Astrocyte (in vitro differentiated cells and primary cell): ENCODE measurements around the gene PIAS1. TPM values are rescaled to one million over a fixed set of nuclear protein-coding genes. Genes with fewer than 3 reads are reported as not detected.

Experiments used
- DNase-seq: peaks from one replicate; pipeline ENCODE4 v3.0.0-alpha.2; 2010; ENCODE audit warnings: low read depth
- FAIRE-seq: peaks from 2 replicates; lab custom pipeline; 2011; peaks lifted over from hg19 to GRCh38; lab: Jason Lieb, UNC
- H2AFZ ChIP-seq: 2 replicates; pipeline ENCODE4 v1.6.0; 2012; ENCODE audit warnings: low read depth, low read length, inconsistent platforms
- H3K27ac ChIP-seq: 2 replicates; pipeline ENCODE4 v1.5.1; 2011; ENCODE audit warnings: low read depth, low read length, inconsistent platforms
- H3K27me3 ChIP-seq: 2 replicates; pipeline ENCODE4 v1.6.0; 2011; ENCODE audit warnings: low read length, inconsistent platforms; ENCODE audit not compliant: insufficient read depth
- H3K36me3 ChIP-seq: 2 replicates; pipeline ENCODE4 v1.5.1; 2011; ENCODE audit warnings: low read length, inconsistent platforms; ENCODE audit not compliant: insufficient read depth
- H3K4me1 ChIP-seq: 2 replicates; pipeline ENCODE4 v1.5.1; 2011; ENCODE audit warnings: low read length, inconsistent platforms; ENCODE audit not compliant: insufficient read depth
- H3K4me2 ChIP-seq: 2 replicates; pipeline ENCODE4 v1.6.0; 2012; ENCODE audit warnings: low read length, inconsistent platforms
- H3K4me3 ChIP-seq: 2 replicates; pipeline ENCODE4 v1.5.1; 2011; ENCODE audit warnings: low read depth, mild to moderate bottlenecking, low read length, inconsistent platforms; ENCODE audit not compliant: insufficient read depth
- H3K79me2 ChIP-seq: 2 replicates; pipeline ENCODE4 v1.6.0; 2012; ENCODE audit warnings: mild to moderate bottlenecking, low read length, inconsistent platforms; ENCODE audit not compliant: insufficient read depth
- H3K9ac ChIP-seq: 2 replicates; pipeline ENCODE4 v1.6.0; 2012; ENCODE audit warnings: mild to moderate bottlenecking, low read length, inconsistent platforms
- H3K9me3 ChIP-seq: 2 replicates; pipeline ENCODE4 v1.5.1; 2012; ENCODE audit warnings: low read depth, mild to moderate bottlenecking, low read length, inconsistent platforms; ENCODE audit not compliant: insufficient read depth
- H4K20me1 ChIP-seq: 2 replicates; pipeline ENCODE4 v1.6.0; 2012; ENCODE audit warnings: low read length, inconsistent platforms; ENCODE audit not compliant: insufficient read depth
- H3K27ac Mint-ChIP-seq: one replicate; pipeline ENCODE4 v1.8.0; 2021; ENCODE audit warnings: mild to moderate bottlenecking, mixed read lengths; ENCODE audit not compliant: unreplicated experiment
- H3K27me3 Mint-ChIP-seq: one replicate; pipeline ENCODE4 v1.8.0; 2021; ENCODE audit warnings: low read depth, mixed read lengths; ENCODE audit not compliant: unreplicated experiment
- H3K36me3 Mint-ChIP-seq: one replicate; pipeline ENCODE4 v1.8.0; 2021; ENCODE audit warnings: low read depth, mixed read lengths; ENCODE audit not compliant: unreplicated experiment
- H3K4me1 Mint-ChIP-seq: one replicate; pipeline ENCODE4 v1.8.0; 2021; ENCODE audit warnings: low read depth, mixed read lengths; ENCODE audit not compliant: unreplicated experiment
- H3K4me3 Mint-ChIP-seq: one replicate; pipeline ENCODE4 v1.8.0; 2021; ENCODE audit warnings: mild to moderate bottlenecking, moderate library complexity, mixed read lengths; ENCODE audit not compliant: unreplicated experiment
- H3K9me3 Mint-ChIP-seq: one replicate; pipeline ENCODE4 v1.8.0; 2021; ENCODE audit warnings: mild to moderate bottlenecking, mixed read lengths; ENCODE audit not compliant: unreplicated experiment
- CTCF ChIP-seq: IDR thresholded peaks from 2 replicates; pipeline ENCODE4 v1.5.1; 2011; ENCODE audit warnings: low read depth, mild to moderate bottlenecking, inconsistent platforms, low read length, moderate library complexity; ENCODE audit not compliant: insufficient read depth
- EZH2 ChIP-seq: IDR thresholded peaks from 2 replicates; pipeline ENCODE4 v1.6.1; 2012; ENCODE audit warnings: mild to moderate bottlenecking, low read length, inconsistent platforms; ENCODE audit not compliant: insufficient read depth
- total RNA-seq: library from RNA; stranded (reverse); gene quantifications from 2 replicates; pipeline ENCODE4 v1.2.1, GENCODE V29; 2021

Gene PIAS1
- total RNA-seq, 1 donor from 2014 or later: 30.2 TPM

DNA sequence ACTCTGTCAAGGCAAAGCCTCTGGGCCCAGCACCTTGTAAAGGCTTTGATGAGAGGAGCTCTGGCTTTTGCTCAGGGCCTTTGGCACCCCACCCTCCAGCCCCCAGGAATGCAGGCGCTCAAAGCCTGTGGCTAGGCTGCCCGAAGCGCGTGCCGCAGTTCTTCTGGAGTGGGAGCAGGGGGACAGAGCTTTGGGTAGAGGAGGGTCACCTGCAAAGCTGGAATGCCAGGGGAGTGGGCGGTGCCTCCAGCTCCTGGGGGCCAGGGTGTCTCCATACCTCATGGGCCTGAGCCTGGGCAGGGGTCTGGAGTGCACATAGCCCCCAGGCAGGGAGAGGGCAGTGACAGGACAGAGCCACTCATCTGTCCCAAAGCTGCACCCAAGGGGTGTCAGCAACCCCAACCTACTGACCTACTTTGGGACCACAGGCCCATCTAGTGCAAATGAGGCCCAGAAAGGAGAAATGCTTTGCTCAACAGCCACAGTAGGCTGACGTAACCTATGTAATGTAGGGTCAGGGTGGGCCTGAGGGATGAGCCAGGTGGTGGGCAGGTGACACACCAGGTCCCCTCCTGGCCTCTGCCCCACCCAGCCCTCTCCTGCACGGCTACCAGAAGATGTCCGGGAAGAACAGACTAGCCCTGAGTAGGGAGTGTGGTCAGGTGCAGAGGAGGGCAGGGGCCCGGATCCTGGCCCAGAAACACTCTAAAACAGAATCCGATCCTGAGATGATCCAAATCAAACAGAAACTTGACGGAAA lies 153.2 kb downstream of the PIAS1 start:
- TF ChIP-seq CTCF: no peak
- no peak for TF ChIP-seq EZH2
- peaks cover 3% of the 10 kb centered on the region for H3K4me1 Mint-ChIP-seq
- Histone ChIP-seq H3K36me3 (no peaks in the 10 kb centered on the region), H3K79me2 (peaks cover 3% of the 10 kb centered on the region), H3K4me2 (no peak overlapping the region), H3K4me1 (peaks cover 13% of the 10 kb centered on the region), H2AFZ (no peak overlapping the region), H4K20me1 (peaks cover 27% of the 10 kb centered on the region), H3K27ac (no peak overlapping the region), H3K4me3 (no peak overlapping the region), H3K9me3 (no peaks in the 10 kb centered on the region), H3K27me3 (no peaks in the 10 kb centered on the region), H3K9ac (no peak overlapping the region)
- no peaks in the 10 kb centered on the region for H3K9me3 Mint-ChIP-seq
- H3K4me3 Mint-ChIP-seq: no peak overlapping the region
- no peak overlapping the region for H3K27ac Mint-ChIP-seq
- no peak for FAIRE-seq
- H3K36me3 Mint-ChIP-seq: peaks cover 2% of the 10 kb centered on the region
- DNase-seq: no peak
- no peaks in the 10 kb centered on the region for H3K27me3 Mint-ChIP-seq

- Histone ChIP-seq H3K9me3 (no peaks in the 10 kb centered on the region), H3K27me3 (no peaks in the 10 kb centered on the region), H3K4me2 (no peak overlapping the region), H3K27ac (no peak overlapping the region), H3K9ac (no peak overlapping the region), H2AFZ (no peak overlapping the region), H3K36me3 (no peaks in the 10 kb centered on the region), H3K4me1 (peaks cover 13% of the 10 kb centered on the region), H4K20me1 (peaks cover 27% of the 10 kb centered on the region), H3K4me3 (no peak overlapping the region), H3K79me2 (peaks cover 3% of the 10 kb centered on the region)
- Mint-ChIP-seq H3K27me3 (no peaks in the 10 kb centered on the region), H3K27ac (no peak overlapping the region), H3K36me3 (peaks cover 2% of the 10 kb centered on the region), H3K4me1 (peaks cover 3% of the 10 kb centered on the region), H3K9me3 (no peaks in the 10 kb centered on the region), H3K4me3 (no peak overlapping the region)
- TF ChIP-seq EZH2 (no peak), CTCF (no peak)
- FAIRE-seq (no peak), DNase-seq (no peak)
These were observed 154.0 kb downstream of the PIAS1 start for GRCh38 chr15:68208136-68208535.

DNA sequence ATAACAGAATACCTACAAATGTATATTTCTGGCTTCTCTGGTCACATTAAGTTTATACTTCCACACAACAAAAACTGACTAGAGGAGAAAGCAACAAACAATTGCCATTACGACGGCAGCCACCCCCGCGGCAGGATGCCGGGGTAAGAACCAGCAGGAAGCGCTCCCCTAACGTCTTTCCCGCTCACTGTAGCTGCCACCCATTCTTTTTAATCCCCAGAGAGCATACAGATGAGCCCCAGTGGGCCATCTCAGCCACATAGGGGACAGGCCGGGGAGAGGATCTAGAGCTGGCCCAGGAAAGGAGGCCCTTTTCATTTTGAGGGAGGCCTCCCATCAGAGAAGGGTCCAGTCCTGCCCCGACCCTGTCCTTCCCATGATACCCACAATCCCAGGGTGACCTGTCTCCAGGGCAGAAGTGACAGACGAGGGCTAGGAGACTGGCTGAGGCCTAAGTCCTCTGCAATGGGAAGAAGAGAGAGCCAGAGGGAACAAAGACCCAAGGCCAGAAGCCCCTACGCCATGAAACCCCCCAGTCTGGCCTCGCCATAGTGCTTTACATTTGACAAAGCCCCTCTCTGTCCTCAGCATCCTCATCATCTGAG lies 154.6 kb downstream of the PIAS1 start:
- peaks cover 27% of the 10 kb centered on the region for H4K20me1 ChIP-seq
- peaks cover 13% of the 10 kb centered on the region for H3K4me1 ChIP-seq
- no peak overlapping the region for H3K9ac ChIP-seq
- H3K27me3 Mint-ChIP-seq: no peaks in the 10 kb centered on the region
- no peak for DNase-seq
- H3K36me3 ChIP-seq: no peaks in the 10 kb centered on the region
- no peaks in the 10 kb centered on the region for H3K9me3 ChIP-seq
- no peak overlapping the region for H3K4me3 ChIP-seq
- H2AFZ ChIP-seq: no peak overlapping the region
- no peaks in the 10 kb centered on the region for H3K27me3 ChIP-seq
- no peak overlapping the region for H3K4me2 ChIP-seq
- no peak for FAIRE-seq
- TF ChIP-seq CTCF (no peak), EZH2 (no peak)
- no peak overlapping the region for H3K4me3 Mint-ChIP-seq
- no peak overlapping the region for H3K27ac Mint-ChIP-seq
- H3K4me1 Mint-ChIP-seq: peaks cover 3% of the 10 kb centered on the region
- H3K9me3 Mint-ChIP-seq: no peaks in the 10 kb centered on the region
- no peak overlapping the region for H3K27ac ChIP-seq
- peaks cover 2% of the 10 kb centered on the region for H3K36me3 Mint-ChIP-seq
- peaks cover 3% of the 10 kb centered on the region for H3K79me2 ChIP-seq
